ENCODE measurements around the gene PSD2.

Gene PSD2

DNA sequence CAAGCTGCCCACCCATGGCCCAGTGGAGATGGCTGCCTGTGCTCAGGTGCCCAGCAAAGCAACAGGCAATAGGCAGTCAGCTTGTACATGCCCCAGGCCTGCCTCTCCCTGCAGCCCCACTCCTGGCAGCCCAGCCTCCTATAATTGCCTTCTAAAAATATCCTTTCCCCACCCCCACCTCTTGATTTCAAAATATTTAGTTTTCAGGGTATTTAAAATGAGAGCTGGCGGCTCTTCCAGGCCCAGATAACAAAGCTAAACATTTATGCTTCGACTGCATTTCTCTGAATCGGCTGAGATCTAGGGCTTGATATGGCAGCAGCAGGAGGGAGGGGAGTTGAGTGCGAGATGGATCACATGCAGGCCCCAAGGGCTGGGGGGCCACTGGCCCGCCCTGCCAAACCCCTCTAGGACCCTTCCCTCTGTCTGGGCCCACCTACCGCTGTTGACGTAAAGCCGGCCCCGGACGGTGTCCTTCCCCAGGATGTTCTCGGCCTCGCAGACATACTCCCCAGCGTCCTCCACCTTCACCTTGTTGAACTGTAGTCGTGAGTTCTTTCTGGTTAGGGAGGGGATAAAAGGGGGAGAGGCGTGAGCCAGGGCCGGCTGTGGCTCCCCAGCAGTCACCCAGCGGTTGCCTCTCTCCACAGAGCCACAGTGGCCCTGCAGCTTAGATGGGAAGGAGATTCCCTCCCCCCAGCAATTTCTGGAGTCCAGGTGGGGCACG, 85.0 kb downstream of the PSD2 start:
- Mint-ChIP-seq H3K27me3 (peaks cover 6% of the 10 kb centered on the region), H3K4me1 (ENCODE audit: low read depth) (no peaks in the 10 kb centered on the region), H3K27ac (no peak overlapping the region), H3K9me3 (no peaks in the 10 kb centered on the region), H3K4me3 (no peak overlapping the region), H3K36me3 (ENCODE audit: low read depth) (no peaks in the 10 kb centered on the region)
- intact Hi-C loops (cut with micrococcal nuclease), result no loop called here

DNA sequence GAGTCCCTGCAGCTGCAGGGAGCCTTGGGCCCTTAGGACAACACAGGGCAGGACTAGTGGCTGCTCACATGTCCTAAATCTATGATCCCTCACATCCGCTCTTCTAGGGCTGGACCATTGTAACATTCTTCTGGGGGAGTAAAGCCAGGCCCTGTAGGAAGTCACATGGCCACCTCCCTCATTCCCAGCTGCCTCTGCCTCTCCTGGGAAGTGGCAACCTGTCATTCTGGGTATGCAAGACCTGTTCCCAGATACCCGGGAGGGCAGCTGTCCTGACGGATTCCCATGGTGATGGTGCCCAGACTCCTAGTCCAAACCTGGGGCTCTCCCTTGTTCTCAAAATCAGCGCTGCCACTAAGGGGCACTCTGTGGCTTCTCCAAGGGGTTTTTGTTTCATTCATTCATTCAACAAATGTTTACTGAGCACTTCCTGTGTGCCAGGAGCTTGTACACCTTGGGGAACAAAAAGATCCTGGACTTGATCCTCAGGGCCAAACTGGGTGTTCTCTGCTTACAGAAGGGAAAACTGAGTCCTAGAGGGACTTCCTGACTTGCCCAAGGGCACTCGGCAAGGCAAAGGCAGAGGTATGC, 85.6 kb downstream of the PSD2 start:
- intact Hi-C loops (cut with micrococcal nuclease), result no loop called here
- H3K27me3 Mint-ChIP-seq, result peaks cover 7% of the 10 kb centered on the region
- H3K4me3 Mint-ChIP-seq, result no peak overlapping the region
- no peaks in the 10 kb centered on the region for H3K36me3 Mint-ChIP-seq (ENCODE audit: low read depth)
- no peak overlapping the region for H3K27ac Mint-ChIP-seq
- no peaks in the 10 kb centered on the region for H3K4me1 Mint-ChIP-seq (ENCODE audit: low read depth)
- no peaks in the 10 kb centered on the region for H3K9me3 Mint-ChIP-seq

DNA sequence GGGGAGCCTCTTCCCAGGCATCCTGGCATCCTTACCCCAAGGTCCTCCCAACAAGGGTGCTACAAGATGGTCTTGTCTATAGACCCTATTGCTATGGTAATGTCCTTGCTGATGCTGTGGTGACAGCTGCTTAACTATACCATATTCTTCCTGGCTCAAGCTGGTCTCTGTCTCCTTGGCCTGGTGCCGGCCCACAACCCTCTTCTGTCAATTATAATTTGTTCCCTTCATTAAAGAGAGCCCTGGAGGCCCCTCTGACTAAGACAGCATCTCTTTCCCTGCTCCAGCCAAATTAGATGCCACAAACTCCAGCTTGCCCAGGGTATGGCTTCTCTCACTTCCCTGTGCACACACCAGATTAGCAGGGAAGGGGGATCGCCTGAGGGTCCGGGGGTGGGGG, 86.7 kb downstream of the PSD2 start:
- no peaks in the 10 kb centered on the region for H3K9me3 Mint-ChIP-seq
- H3K27ac Mint-ChIP-seq, result no peak overlapping the region
- H3K27me3 Mint-ChIP-seq, result peaks cover 13% of the 10 kb centered on the region
- no peaks in the 10 kb centered on the region for H3K36me3 Mint-ChIP-seq (ENCODE audit: low read depth)
- no peak overlapping the region for H3K4me3 Mint-ChIP-seq
- no peaks in the 10 kb centered on the region for H3K4me1 Mint-ChIP-seq (ENCODE audit: low read depth)
- intact Hi-C loops (cut with micrococcal nuclease), result no loop called here

DNA sequence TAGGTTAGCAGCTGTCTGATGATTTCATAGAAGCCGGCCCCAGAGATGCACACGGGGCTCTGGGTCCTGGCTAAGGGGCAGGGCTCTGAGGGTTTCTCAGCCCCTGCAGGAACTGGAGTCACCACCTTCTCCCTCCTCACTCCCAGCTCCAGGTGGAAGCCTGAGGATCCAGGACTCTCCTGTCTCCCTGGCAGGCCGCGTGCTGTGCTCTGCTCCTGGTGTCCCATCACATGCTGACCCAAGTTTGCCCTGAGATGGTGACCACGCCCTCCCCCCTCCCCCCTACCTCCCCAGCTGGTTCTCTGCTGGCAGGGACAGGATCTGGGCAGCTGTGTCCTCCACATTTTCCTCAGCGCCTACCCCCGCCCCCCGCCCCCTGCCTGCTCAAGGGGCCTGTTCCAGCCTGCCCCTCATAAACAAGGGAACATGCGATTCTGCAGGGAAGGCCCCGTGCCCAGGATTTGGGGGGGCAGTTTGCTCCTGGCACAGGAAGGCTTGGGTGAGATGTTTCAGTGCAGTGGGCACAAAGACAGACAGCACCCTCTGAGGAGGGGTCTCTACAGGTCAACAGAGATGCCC, 87.4 kb downstream of the PSD2 start:
- no peaks in the 10 kb centered on the region for H3K9me3 Mint-ChIP-seq

DNA sequence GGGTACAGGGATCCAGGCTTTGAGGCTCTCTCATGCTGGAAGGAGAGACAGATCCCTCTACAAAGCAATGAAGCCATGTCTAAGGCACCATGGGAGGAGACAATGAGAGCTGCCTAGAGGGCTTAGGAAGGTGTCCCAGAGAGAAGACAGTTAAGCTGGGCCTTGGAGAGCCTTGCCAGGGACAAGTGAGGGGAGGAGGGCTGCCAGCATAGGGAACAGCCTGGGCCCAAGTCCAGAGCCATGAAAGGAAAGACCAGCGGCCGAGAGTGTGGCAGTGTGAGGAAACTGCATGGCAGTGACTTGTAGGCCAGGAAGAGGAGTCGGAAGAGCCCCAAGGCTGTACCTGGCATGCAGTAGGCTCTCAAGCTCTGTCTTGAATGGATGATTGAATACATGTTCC, 88.5 kb downstream of the PSD2 start:
- H3K4me1 Mint-ChIP-seq (ENCODE audit: low read depth), result no peaks in the 10 kb centered on the region
- intact Hi-C loops (cut with micrococcal nuclease), result no loop called here

More for the DNA sequence above, 87.4 kb downstream of the PSD2 start:
- H3K36me3 Mint-ChIP-seq (ENCODE audit: low read depth), result no peaks in the 10 kb centered on the region
- intact Hi-C loops (cut with micrococcal nuclease), result no loop called here
- H3K4me1 Mint-ChIP-seq (ENCODE audit: low read depth), result no peaks in the 10 kb centered on the region
- H3K27ac Mint-ChIP-seq, result no peak overlapping the region
- peaks cover 16% of the 10 kb centered on the region for H3K27me3 Mint-ChIP-seq
- no peak overlapping the region for H3K4me3 Mint-ChIP-seq

DNA sequence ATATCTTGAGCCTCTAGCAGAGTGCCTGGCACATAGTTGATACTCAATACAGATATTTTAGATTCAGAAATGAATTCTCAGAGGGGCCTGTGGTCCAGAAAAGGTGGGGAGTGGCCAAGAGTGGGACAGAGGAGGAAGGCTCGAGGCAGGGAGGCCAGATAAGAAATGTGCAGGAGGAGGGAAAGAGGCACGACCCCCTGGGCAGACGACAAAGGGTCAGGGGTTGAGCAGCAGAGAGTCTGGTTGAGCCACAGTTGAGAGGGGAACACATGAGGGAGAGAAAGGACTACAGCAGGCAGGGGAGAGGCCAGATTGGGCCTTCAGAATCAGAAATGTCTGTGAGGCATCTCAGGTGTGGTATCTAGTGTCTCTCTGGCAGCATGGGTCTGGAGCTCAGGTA, 89.1 kb downstream of the PSD2 start:
- H3K27ac Mint-ChIP-seq, result no peak overlapping the region
- no peaks in the 10 kb centered on the region for H3K4me1 Mint-ChIP-seq (ENCODE audit: low read depth)
- intact Hi-C loops (cut with micrococcal nuclease), result no loop called here
- no peaks in the 10 kb centered on the region for H3K36me3 Mint-ChIP-seq (ENCODE audit: low read depth)
- peaks cover 21% of the 10 kb centered on the region for H3K27me3 Mint-ChIP-seq
- H3K4me3 Mint-ChIP-seq, result no peak overlapping the region
- H3K9me3 Mint-ChIP-seq, result no peaks in the 10 kb centered on the region

More for the DNA sequence above, 88.5 kb downstream of the PSD2 start:
- Mint-ChIP-seq H3K4me3 (no peak overlapping the region), H3K36me3 (ENCODE audit: low read depth) (no peaks in the 10 kb centered on the region), H3K9me3 (no peaks in the 10 kb centered on the region), H3K27me3 (peaks cover 19% of the 10 kb centered on the region), H3K27ac (no peak overlapping the region)

DNA sequence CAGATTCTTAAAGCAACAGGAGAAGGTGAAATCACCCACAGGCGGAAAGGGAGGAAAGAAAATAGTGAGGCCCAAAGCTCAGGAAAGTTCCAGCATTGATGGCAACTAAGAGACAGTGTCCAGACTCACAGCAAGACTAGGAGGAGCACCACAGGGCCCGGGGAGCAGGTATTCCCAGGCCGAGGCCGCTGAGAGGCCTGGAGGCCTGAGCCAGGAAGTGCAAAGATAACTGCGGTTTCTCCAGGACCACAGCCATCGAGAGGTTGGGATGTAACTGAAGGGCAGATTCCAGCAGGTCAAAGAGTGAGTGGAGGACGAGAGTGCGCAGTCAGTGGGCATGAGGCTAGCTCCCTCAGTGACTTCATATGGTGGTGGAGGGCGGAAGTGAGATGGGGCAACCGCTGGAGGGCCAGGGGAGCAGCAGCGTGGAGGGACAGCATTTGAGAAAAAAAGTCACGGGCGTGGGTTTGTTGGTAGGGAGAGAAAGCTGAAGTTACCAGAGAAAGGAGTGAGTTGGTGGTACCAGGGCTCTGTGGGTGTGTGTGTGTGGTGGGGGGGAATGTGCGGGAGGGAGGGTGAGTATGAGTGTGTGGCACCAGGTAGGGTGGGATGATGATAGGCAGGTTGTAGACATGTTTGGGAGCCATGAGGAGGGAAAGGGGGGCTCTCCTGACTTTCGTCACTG, 89.7 kb downstream of the PSD2 start:
- peaks cover 22% of the 10 kb centered on the region for H3K27me3 Mint-ChIP-seq
- H3K9me3 Mint-ChIP-seq, result no peaks in the 10 kb centered on the region
- no peaks in the 10 kb centered on the region for H3K36me3 Mint-ChIP-seq (ENCODE audit: low read depth)
- H3K4me1 Mint-ChIP-seq (ENCODE audit: low read depth), result no peaks in the 10 kb centered on the region
- no peak overlapping the region for H3K27ac Mint-ChIP-seq
- H3K4me3 Mint-ChIP-seq, result no peak overlapping the region
- intact Hi-C loops (cut with micrococcal nuclease), result no loop called here

DNA sequence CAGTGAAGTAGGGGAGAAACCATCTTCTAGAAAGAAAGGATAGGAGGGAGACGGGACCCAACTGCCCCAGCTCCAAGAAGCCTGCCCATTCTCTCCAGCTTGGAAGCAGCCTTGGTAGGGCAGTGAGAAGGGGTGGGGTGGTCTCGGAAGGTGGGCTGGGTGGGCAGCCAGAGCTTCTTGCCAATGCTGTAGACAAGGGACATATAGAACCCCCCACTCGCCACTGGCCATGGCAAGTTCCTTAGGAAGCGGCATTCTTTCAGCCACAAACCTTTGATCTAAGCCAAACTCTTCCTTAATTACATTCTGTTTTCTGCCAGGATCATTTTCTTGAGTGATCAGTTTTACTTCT, 90.2 kb downstream of the PSD2 start:
- no peaks in the 10 kb centered on the region for H3K4me1 Mint-ChIP-seq (ENCODE audit: low read depth)
- no peaks in the 10 kb centered on the region for H3K36me3 Mint-ChIP-seq (ENCODE audit: low read depth)
- peaks cover 24% of the 10 kb centered on the region for H3K27me3 Mint-ChIP-seq
- H3K27ac Mint-ChIP-seq, result no peak overlapping the region
- H3K4me3 Mint-ChIP-seq, result no peak overlapping the region
- intact Hi-C loops (cut with micrococcal nuclease), result no loop called here
- no peaks in the 10 kb centered on the region for H3K9me3 Mint-ChIP-seq

DNA sequence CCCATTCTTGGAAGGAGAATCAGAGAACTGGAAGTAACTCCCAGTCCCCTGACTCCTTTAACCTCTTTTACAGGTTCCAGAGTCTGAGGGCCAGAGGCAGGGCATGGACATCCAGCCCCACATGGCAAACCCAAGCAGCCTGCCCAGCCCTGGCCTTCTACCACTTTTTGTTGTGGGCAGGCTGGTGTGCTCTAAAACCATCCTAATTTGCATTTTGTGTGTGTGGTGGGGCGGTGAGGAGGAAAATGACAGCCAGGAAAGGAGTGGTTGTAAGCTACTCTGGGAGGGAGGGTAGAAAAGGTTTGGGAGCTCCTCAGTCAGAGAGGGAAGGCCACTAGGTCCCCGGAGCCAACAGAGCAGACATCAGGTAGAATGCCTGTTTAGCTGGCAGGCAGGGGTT, 90.6 kb downstream of the PSD2 start:
- intact Hi-C loops (cut with micrococcal nuclease), result no loop called here
- no peak overlapping the region for H3K27ac Mint-ChIP-seq
- no peaks in the 10 kb centered on the region for H3K9me3 Mint-ChIP-seq
- no peaks in the 10 kb centered on the region for H3K36me3 Mint-ChIP-seq (ENCODE audit: low read depth)
- H3K4me3 Mint-ChIP-seq, result no peak overlapping the region
- H3K27me3 Mint-ChIP-seq, result peaks cover 23% of the 10 kb centered on the region
- no peaks in the 10 kb centered on the region for H3K4me1 Mint-ChIP-seq (ENCODE audit: low read depth)

DNA sequence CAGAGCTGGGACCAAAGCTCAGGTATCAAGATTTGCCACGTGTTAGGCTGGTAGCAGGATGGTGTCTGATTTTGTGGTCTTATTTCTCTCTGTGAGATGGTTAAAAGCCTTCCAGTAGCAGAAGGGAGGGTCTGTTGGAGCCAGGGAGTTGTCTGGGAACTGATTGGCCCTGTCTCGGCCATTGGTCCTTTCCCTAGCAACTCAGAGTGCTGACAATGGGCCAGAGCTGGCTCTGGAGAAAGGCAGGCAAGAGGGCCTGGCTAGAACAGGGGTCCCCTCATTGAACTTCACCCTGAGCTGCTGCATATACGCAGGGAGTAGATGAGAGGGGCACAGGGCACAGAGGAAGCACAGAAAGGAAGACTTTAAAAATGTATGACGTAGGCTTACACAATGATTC, 92.8 kb downstream of the PSD2 start:
- Mint-ChIP-seq H3K4me3 (no peak overlapping the region), H3K36me3 (ENCODE audit: low read depth) (no peaks in the 10 kb centered on the region), H3K27me3 (peaks cover 32% of the 10 kb centered on the region), H3K4me1 (ENCODE audit: low read depth) (no peaks in the 10 kb centered on the region), H3K9me3 (no peaks in the 10 kb centered on the region), H3K27ac (no peak overlapping the region)
- intact Hi-C loops (cut with micrococcal nuclease), result no loop called here

DNA sequence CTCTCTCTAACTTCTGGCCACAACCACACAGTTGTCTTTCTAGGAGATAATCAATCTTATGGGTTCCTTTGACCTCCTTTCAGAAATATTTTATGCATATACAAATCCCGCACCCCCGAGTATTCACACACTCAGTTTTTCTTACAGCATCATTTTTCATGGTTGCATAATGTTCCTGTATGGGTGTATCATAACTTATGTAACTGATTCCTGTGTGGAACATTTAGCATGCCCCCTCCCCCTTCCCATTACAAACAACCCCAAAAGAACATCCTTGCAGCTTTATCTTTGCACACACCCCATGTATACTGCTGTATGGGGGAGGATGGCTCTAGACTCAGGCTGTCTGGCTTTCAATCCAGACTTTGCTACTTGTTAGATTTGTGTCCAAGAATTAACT, 93.8 kb downstream of the PSD2 start:
- no peaks in the 10 kb centered on the region for H3K36me3 Mint-ChIP-seq (ENCODE audit: low read depth)
- H3K27me3 Mint-ChIP-seq, result peaks cover 37% of the 10 kb centered on the region
- no peaks in the 10 kb centered on the region for H3K9me3 Mint-ChIP-seq
- H3K4me3 Mint-ChIP-seq, result no peak overlapping the region
- no peaks in the 10 kb centered on the region for H3K4me1 Mint-ChIP-seq (ENCODE audit: low read depth)
- intact Hi-C loops (cut with micrococcal nuclease), result no loop called here
- no peak overlapping the region for H3K27ac Mint-ChIP-seq

DNA sequence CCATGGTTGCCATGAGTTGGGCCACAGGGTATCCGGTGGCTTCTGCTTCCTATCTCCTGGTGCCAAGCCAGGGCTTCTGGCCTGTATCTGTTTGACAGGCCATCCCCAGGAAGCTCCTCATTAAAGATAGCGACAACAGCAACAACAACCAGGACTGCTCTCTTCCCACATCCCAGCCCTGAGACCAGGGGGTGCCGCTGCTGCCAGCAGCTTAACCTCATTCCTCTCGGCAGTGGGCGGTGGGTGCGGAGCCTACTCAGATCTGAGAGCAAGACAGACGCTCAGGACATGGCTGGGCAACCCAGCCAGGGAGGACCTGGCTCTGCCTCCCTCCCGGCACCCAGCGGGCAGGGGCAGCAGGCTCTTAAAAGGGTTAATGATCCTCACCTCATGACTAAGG, 98.3 kb downstream of the PSD2 start:
- H3K4me3 Mint-ChIP-seq, result no peak overlapping the region
- peaks cover 37% of the 10 kb centered on the region for H3K27me3 Mint-ChIP-seq
- no peaks in the 10 kb centered on the region for H3K36me3 Mint-ChIP-seq (ENCODE audit: low read depth)
- no peaks in the 10 kb centered on the region for H3K4me1 Mint-ChIP-seq (ENCODE audit: low read depth)
- H3K9me3 Mint-ChIP-seq, result no peaks in the 10 kb centered on the region
- H3K27ac Mint-ChIP-seq, result no peak overlapping the region
- intact Hi-C loops (cut with micrococcal nuclease), result no loop called here

Data from dendritic cell treated with granulocyte-macrophage colony-stimulating factor and Interleukin-4, amounts not matched to agents 40 ng/mL and 50 ng/mL, for 4 days (primary cell).